BE2C (cell line): ENCODE measurements around the gene TTC34.

Experiments
- DNase-seq: peaks from one replicate; pipeline ENCODE4 v3.0.0-alpha.2; 2020
- H3K27me3 ChIP-seq: fragments of 250-450 bp; sonication (Bioruptor Pico); 2 replicates; pipeline ENCODE4 v1.5.1; 2020; ENCODE audit warnings: mild to moderate bottlenecking
- H3K36me3 ChIP-seq: fragments of 250-450 bp; sonication (Bioruptor Pico); 2 replicates; pipeline ENCODE4 v1.5.1; 2020; ENCODE audit warnings: mild to moderate bottlenecking
- H3K4me1 ChIP-seq: fragments of 250-450 bp; sonication (Bioruptor Pico); 2 replicates; pipeline ENCODE4 v1.5.1; 2020
- H3K4me3 ChIP-seq: 2 replicates; pipeline ENCODE4 v1.5.1; 2011; ENCODE audit warnings: low read depth, low read length
- H3K9me3 ChIP-seq: fragments of 250-450 bp; sonication (Bioruptor Pico); 2 replicates; pipeline ENCODE4 v1.5.1; 2020
- CTCF ChIP-seq: IDR thresholded peaks from 2 replicates; pipeline ENCODE4 v1.5.1; 2012; ENCODE audit warnings: mild to moderate bottlenecking, low read depth, low read length

TTC34 gene

GRCh38 chr1:2821373-2821955 lies 20.0 kb upstream of the TTC34 start:
- H3K9me3 ChIP-seq: no peaks in the 10 kb centered on the region
- TF ChIP-seq CTCF: no peak
- no peaks in the 10 kb centered on the region for H3K4me1 ChIP-seq
- no peaks in the 10 kb centered on the region for H3K36me3 ChIP-seq
- no peaks in the 10 kb centered on the region for H3K27me3 ChIP-seq
- no peak for DNase-seq
- no peak overlapping the region for H3K4me3 ChIP-seq

GRCh38 chr1:2820731-2821372 lies 19.4 kb upstream of the TTC34 start:
- no peak for TF ChIP-seq CTCF
- H3K36me3 ChIP-seq: no peaks in the 10 kb centered on the region
- DNase-seq: no peak
- H3K4me3 ChIP-seq: no peak overlapping the region
- H3K27me3 ChIP-seq: no peaks in the 10 kb centered on the region
- no peaks in the 10 kb centered on the region for H3K9me3 ChIP-seq
- no peaks in the 10 kb centered on the region for H3K4me1 ChIP-seq

GRCh38 chr1:2819831-2820730 lies 18.6 kb upstream of the TTC34 start:
- Histone ChIP-seq H3K36me3 (no peaks in the 10 kb centered on the region), H3K4me1 (no peaks in the 10 kb centered on the region), H3K4me3 (no peak overlapping the region), H3K9me3 (no peaks in the 10 kb centered on the region), H3K27me3 (no peaks in the 10 kb centered on the region)
- no peak for TF ChIP-seq CTCF
- DNase-seq: no peak

- Histone ChIP-seq H3K9me3 (no peaks in the 10 kb centered on the region), H3K36me3 (no peaks in the 10 kb centered on the region), H3K27me3 (no peaks in the 10 kb centered on the region), H3K4me1 (no peaks in the 10 kb centered on the region), H3K4me3 (no peak overlapping the region)
- no peak for DNase-seq
- TF ChIP-seq CTCF: no peak
Measured at GRCh38 chr1:2819429-2819828, 17.9 kb upstream of the TTC34 start.

- no peak for DNase-seq
- no peak overlapping the region for H3K4me3 ChIP-seq
- H3K27me3 ChIP-seq: no peaks in the 10 kb centered on the region
- TF ChIP-seq CTCF: no peak
- no peaks in the 10 kb centered on the region for H3K36me3 ChIP-seq
- no peaks in the 10 kb centered on the region for H3K9me3 ChIP-seq
- H3K4me1 ChIP-seq: no peaks in the 10 kb centered on the region
Measured at GRCh38 chr1:2817784-2818564, 16.5 kb upstream of the TTC34 start.
